ENCODE data around the gene MTARC2.

DNA sequence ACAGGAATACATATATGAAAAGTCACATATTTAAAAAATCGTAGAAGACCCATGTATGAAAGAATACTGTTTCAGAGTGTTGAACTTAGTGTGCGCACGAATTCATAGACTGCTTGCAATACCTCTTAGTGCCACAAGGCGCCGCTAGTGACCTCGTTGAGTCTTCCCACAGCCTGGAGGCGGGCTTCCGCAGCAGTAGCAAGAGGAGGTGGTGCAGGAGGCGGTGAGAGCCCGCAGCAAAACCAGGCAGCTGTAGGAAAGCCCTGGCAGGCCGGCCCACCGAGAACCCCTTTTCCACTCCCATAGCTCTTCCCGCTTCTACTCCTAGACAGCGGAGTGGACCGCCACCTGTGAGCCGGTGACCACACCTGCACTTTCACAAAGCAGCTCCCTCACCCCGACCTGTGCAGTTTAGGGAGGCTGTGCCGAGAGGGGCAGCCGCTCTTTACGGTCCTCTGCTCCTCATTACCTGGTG lies 62.1 kb downstream of the MTARC2 start:
- TF ChIP-seq, protein P1, sequence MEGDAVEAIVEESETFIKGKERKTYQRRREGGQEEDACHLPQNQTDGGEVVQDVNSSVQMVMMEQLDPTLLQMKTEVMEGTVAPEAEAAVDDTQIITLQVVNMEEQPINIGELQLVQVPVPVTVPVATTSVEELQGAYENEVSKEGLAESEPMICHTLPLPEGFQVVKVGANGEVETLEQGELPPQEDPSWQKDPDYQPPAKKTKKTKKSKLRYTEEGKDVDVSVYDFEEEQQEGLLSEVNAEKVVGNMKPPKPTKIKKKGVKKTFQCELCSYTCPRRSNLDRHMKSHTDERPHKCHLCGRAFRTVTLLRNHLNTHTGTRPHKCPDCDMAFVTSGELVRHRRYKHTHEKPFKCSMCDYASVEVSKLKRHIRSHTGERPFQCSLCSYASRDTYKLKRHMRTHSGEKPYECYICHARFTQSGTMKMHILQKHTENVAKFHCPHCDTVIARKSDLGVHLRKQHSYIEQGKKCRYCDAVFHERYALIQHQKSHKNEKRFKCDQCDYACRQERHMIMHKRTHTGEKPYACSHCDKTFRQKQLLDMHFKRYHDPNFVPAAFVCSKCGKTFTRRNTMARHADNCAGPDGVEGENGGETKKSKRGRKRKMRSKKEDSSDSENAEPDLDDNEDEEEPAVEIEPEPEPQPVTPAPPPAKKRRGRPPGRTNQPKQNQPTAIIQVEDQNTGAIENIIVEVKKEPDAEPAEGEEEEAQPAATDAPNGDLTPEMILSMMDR (IDR thresholded peaks at IDR 0.05; ENCODE audit: insufficient read depth, low read length), result peak; percentile 96
- TF ChIP-seq POLR2AphosphoS5 (IDR thresholded peaks at IDR 0.05; ENCODE audit: low read depth) (no peak), SPI1 (IDR thresholded peaks at IDR 0.05; ENCODE audit: borderline replicate concordance, low read depth) (no peak), GABPA (IDR thresholded peaks at IDR 0.05; ENCODE audit: low read depth) (no peak)
- TF ChIP-seq, protein P2, sequence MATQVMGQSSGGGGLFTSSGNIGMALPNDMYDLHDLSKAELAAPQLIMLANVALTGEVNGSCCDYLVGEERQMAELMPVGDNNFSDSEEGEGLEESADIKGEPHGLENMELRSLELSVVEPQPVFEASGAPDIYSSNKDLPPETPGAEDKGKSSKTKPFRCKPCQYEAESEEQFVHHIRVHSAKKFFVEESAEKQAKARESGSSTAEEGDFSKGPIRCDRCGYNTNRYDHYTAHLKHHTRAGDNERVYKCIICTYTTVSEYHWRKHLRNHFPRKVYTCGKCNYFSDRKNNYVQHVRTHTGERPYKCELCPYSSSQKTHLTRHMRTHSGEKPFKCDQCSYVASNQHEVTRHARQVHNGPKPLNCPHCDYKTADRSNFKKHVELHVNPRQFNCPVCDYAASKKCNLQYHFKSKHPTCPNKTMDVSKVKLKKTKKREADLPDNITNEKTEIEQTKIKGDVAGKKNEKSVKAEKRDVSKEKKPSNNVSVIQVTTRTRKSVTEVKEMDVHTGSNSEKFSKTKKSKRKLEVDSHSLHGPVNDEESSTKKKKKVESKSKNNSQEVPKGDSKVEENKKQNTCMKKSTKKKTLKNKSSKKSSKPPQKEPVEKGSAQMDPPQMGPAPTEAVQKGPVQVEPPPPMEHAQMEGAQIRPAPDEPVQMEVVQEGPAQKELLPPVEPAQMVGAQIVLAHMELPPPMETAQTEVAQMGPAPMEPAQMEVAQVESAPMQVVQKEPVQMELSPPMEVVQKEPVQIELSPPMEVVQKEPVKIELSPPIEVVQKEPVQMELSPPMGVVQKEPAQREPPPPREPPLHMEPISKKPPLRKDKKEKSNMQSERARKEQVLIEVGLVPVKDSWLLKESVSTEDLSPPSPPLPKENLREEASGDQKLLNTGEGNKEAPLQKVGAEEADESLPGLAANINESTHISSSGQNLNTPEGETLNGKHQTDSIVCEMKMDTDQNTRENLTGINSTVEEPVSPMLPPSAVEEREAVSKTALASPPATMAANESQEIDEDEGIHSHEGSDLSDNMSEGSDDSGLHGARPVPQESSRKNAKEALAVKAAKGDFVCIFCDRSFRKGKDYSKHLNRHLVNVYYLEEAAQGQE (IDR thresholded peaks at IDR 0.05; ENCODE audit: insufficient replicate concordance, low read depth), result no peak

All from HL-60 (cell line).